Stimulated activated CD8-positive, alpha-beta memory T cell treated with anti-CD3 and anti-CD28 coated beads, Interleukin-2, amount 100 ng/mL, for 1 hour (primary cell): Measurements from ENCODE around the gene TNPO3.
"Not testable (repeated sequence)": the region's sequence is repeated elsewhere in the genome, so short reads cannot be mapped to it uniquely, and the experiment has no call there.

Source experiments
- DNase-seq, 2 donors: peaks; one replicate each; pipeline ENCODE4 v3.0.0-alpha.2; 2020; ENCODE audit warnings: low read depth in 2 of 2

Gene TNPO3

GRCh38 chr7:128961030-128961659 is 93.8 kb downstream of the TNPO3 start:
- no peak for DNase-seq

GRCh38 chr7:128959296-128959695 is 95.6 kb downstream of the TNPO3 start:
- DNase-seq, result no peak

DNA sequence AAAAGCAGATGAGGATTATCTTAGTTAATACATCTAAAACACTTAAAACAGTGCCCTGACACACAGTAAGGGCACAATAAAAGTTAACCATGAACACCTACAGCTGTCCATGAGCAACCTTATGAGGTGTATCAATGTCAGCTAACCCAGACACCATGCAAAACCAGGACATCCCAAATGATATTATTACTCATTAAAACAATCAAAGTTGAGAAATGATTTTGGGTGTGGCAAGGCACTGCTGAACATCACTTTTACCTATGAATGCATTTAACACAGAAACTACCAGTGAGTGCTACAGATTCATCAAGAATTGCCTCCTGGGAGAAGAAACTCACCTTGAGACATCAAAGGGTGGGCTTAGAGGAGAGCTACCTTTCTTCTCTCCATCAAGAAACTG is 98.9 kb downstream of the TNPO3 start:
- DNase-seq, result no peak

DNA sequence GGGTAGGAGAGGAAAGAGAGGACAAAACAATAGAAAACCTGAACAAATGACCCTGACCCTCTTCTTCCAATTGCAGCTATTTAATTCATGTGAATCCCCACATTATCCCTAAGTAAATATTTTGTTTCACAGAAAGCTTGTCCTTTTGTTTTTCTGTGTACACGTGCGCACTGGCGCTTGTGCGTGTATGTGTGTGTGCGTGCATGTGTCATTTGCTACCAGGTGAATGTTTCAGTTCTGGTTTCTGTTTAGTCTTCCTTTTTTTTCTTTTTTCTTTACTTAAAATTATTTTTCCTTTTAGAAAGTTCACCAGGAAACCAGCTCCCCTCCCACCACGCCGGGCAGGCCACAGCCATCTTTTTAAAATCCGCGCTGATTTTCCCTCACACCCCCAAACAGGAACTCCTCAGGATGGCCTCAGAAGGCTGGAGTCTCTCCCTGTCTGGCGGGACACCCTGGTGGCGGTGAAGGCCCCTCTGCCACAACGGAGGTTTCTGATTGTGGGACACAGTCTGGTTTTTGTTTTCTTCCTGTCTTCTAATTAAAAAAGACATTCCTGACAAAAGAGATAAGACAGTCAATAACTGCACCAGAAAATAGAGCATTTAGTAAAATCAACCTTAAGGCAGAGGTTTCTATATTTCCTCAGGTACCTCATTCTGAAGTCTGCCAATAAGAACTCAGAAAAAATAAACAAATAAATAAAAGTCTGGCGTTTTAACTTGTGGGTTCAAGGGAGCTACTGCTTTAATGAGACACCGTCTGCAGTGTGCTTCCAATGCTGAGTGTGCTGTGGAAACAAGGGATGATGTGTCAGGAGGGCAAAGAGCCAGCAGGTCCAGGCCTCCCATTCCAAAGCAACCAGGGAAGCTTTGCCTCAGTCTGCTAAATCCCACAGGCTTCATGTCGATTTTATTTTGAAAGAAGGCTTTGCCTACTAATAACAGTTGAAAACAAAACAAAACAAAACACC is 99.8 kb downstream of the TNPO3 start:
- no peak for DNase-seq

GRCh38 chr7:128954150-128954549 is 100.8 kb downstream of the TNPO3 start:
- no peak for DNase-seq

GRCh38 chr7:128951296-128951695 is 103.6 kb downstream of the TNPO3 start:
- DNase-seq, result no peak

- DNase-seq, result no peak
Measured at GRCh38 chr7:128948976-128949760, 105.7 kb downstream of the TNPO3 start.

DNA sequence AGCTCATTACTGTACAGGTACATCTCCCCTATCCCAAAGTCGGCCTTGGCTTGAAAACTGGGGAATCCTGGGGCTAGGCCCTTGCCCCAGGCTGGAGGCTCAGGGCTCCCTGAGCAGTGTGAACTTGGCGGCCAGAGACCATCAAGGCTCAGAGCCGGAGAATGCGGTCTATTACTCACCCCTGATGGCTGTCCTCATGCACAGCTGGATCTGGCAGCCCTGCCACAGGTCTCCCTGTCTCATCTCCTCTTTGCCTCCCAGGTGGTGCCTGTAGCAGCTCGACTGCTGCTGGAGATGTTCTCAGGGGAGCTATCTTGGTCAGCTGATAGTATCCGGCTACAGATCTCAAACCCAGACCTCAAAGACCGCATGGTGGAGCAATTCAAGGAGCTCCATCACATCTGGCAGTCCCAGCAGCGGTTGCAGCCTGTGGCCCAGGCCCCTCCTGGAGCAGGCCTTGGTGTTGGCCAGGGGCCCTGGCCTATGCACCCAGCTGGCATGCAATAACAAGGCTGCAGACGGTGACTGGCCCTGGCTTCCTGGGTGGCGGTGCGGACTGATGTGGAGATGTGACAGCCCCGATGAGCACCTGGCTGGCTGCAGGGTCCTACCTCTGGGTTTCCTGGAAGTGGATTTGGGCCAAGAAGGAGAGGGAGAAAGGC is 106.5 kb downstream of the TNPO3 start:
- DNase-seq, result no peak

GRCh38 chr7:128947854-128948253 is 107.1 kb downstream of the TNPO3 start:
- DNase-seq, result no peak

GRCh38 chr7:128946936-128947830 is 107.7 kb downstream of the TNPO3 start:
- no peak for DNase-seq

GRCh38 chr7:128945668-128946366 is 109.1 kb downstream of the TNPO3 start:
- DNase-seq, result no peak

GRCh38 chr7:128944487-128945236 is 110.2 kb downstream of the TNPO3 start:
- no peak for DNase-seq

- not testable (repeated sequence) for DNase-seq
Measured at GRCh38 chr7:128943251-128943650, 111.7 kb downstream of the TNPO3 start.

DNA sequence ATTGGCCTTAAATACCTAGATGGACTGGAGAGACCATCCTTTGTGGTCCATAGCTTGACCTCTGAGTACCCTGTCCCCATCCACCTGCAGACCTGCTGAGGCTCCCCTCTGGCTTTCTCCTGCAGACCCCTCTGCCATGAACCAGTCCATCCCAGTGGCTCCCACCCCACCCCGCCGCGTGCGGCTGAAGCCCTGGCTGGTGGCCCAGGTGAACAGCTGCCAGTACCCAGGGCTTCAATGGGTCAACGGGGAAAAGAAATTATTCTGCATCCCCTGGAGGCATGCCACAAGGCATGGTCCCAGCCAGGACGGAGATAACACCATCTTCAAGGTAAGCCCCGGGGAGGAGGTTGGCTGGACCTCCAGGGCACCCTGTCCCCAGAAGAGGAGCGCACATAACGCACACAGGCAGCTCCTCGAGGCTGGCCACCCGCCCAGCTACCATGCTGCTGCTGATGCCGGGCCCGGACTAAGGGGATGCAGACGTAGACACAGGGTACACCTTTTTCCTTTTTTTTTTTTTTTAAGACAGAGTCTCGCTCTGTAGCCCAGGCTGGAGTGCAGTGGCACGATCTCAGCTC is 112.9 kb downstream of the TNPO3 start:
- no peak for DNase-seq

- no peak for DNase-seq
Measured at GRCh38 chr7:128941323-128941890, 113.5 kb downstream of the TNPO3 start.

GRCh38 chr7:128940494-128941322 is 114.2 kb downstream of the TNPO3 start:
- no peak for DNase-seq

DNA sequence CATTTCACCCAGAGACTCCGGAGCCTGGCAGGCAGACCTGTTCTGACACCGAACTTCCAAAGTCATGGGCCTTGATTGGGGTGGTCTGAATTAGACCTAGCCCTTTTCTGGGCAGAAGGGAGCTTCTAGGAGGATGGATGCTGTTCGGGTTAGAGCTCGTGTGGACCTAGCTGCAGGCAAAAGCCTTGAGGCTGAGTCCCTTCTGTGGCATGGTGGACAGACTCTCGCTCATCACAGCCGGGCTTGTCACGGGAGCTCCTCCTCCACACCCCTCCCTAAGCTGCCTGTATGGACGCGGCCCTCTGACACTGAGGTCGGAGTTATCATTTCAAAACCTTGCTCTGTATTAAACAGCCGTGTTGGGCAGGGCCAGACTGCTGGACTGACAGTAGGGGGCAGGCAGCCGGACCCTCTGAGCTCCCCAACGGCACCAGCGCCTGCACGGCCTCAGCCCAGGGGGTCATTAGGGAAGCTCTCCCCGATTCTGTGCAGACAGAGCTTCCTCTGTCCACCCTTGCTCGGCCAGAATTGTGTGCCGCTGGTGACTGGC is 115.0 kb downstream of the TNPO3 start:
- DNase-seq, result no peak
